Fibroblast of skin of left quadriceps (primary cell): ENCODE results near the gene RAI1.

Experiments
- DNase-seq, 2 experiments: peaks; one replicate each; pipeline ENCODE4 v3.0.0-alpha.2; 2013; ENCODE audit warnings: low read depth in 2 of 2

The RAI1 gene

DNA sequence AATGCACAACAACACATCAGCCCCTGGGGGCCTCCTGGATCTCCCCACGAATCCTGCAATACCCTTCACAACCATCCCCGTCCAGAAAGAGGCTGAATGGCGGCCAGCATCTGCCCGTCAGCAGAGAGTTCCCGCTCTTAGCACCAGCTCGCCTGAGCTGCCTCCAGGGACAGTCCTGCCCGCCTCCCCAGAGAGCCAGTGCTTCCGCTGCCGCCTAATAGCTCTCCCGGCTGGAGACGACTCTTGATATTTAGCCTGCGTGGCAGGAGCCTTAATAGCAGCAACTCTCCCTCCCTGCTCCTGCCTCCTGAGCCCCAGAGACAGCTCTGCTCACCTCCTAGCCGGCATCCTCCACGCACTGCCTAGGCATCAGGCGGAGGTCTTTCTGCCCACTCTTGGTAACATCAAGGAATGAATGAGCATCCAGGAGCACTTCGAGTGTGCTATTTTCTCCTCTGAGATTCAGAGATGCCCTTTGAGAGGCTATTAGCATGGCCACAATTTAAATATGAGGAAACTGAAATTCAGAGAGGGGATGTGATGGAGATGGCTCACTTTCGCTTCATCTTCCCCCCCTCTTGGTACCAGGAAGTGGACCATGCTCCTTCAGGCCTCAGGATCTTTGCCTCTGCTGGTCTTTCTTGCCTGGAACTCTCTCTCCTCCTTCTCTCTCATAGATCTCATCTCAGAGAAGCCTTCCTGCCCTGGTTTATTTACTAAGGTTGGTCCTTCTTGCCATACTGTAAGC is 67.9 kb downstream of the RAI1 start:
- DNase-seq = no peak

DNA sequence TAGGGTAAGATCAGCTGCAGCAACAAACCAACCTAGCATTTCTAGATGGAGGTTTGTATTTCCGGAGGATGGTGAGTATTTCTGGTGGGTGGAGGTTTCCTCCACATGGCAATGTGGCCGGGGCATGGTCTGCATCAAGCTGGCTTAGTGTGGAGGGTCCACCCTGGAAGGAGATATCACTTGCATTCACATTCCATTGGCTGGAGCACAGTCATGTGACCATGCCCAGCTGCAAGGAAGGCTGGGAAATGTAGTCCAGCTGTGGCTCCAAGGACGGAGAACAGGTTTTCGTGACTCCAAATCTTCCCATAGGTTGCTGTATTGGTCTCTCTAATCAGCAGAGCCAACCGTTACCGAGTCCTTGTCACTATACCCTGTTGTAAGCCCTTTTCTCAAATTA is 68.7 kb downstream of the RAI1 start:
- DNase-seq = no peak

DNA sequence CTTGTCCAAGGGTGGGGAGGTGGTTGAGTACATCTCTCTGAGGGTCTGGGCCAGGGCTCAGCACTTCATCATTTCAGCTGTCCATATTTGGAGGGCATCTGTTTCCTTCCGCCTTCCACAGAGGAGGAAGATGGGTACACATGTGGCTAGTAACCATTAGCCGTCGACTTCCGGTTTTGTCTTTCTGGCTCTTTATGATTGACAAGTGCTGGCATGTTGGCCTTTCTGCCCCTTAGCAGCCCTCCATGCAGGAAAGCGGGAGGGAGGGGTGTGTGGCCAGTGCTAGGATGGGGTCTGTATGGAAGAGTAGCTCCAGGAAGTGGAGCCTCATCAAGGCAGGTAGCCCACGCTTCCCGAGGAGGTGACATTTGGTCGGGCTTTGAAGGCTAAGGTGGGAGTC is 69.6 kb downstream of the RAI1 start:
- no peak for DNase-seq

DNA sequence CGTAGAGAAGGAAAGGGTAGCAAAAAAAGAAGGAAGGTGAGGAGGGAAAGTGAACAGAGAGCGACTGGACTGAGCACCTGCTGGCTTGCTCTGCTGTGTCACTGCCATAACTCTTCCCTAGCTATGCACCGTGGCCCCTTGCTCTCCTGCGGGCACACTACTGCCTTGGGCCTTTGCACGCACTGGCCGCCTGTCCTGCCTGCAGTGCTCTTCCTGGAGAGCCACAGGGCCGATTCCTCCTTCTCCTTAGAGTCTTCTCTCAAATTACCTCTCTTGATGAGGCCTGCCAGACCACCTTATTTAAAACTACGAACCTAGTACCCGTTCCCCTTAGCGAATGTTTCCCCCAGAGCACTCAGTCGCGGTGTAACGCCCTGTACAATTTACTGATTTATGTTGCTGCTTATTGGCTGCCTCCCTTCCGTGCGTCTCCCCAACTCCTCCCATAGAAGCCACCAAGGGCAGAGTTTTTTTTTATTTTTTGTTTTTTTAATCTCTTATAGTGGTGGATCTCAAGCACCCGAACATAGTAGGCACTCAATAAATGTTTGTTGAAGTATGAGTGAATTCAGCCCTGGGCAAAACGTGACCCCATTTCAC is 70.3 kb downstream of the RAI1 start:
- DNase-seq = no peak

DNA sequence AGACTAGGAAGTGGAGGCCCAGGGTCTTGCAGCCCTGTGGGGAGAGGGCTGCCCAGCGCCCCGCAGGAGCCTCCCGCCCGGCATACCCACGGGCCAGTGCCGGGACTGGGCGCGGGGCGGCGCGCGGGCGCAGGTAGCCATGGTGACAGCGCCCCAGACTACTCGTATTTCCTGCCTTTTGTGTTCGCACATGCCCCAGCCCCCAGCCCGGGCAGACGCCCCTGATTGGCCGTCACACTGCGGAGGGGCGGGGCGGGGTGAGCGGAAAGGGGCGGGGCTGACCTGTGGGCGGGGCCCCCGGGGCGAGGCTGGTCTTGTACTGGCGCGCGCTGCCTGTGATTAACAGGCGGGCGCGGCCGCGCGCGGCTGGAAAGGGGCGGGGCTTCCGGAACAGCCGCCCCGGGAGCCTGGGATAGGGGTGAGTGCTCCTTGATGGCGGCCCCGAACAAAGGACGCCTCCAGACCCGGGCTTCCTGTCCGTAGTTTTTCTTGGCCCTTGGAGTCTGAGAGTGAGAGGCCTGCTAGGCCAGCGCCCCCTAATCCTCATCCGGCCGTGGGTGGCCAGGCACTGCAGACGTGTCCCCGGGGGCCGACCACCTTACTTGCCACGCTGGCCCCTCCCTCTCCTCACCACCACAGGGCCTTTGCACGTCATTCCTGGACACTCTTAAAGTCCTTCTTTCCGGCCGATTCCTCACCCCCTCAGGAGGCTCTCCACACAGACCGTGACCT is 71.0 kb downstream of the RAI1 start:
- DNase-seq = peak; percentile 89 to 90

DNA sequence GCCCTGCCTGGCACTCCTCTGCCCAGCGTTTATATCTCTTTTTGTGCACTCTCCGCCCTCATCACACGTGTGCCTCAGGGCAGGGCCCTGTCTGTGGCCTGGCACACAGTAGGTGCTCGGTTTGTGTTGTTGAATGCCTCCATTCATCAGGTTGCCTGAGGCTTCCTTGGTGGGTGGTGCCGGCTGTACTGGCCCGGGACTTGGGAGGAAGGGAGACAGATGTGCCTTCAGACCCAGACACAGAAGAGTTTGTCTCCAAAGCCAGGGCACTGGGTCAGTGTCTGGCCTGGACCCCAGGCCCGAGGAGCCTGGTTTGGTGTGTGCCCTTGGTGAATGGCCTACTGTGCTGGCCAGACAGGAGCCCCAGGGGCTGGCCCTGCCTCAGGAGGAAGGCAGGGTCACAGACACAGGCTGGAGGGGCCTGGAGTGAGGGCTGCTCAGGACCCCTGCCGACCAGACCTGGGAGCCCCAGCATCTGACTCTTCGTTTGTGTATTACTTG is 71.6 kb downstream of the RAI1 start:
- DNase-seq = no peak

DNA sequence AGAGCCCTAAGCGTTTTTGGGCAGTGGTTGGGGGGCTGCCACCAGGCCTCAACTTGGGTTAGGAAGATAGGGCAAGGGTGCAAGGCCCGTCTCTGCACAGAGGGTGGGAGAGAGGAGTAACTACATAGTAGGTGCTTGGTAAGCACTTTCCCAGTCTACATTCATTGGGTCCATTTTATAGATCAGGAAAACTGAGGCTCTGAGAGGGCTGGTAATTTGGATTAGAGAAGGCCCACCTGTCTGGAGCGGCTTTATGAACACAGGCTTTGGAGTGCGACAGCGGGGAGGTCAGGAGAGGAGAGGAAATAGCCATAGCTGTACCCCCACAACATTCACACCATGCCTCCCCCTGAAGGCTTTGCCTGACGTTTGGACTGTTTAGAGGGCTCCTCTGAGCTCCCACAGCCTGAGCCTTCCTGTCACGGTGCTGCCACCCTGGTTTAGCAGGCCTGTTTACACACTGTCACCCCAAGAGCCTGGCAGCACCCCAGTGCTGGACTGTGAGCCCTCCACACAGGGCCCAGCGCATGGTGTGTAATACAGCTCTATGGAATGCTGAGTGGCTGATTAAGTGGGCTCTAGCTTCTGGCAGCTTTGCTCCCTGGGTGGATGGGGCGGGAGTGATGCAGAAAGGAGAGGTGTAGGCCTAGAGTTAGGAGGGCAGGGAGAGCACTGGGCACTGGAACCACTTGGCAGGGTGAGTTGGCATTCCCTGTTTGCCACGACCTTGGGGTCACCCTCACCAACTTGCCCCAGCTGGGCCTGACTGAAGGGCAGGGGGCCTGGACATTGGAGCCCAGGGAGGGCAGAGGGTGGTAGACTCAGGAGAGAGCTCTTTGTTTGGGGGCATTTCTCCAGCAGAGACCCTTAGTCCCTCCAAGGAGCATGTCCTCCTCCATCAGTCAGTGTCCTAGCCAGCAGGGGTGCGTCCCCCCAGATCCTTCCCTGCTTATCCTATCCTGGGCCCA is 73.7 kb downstream of the RAI1 start:
- DNase-seq = no peak

DNA sequence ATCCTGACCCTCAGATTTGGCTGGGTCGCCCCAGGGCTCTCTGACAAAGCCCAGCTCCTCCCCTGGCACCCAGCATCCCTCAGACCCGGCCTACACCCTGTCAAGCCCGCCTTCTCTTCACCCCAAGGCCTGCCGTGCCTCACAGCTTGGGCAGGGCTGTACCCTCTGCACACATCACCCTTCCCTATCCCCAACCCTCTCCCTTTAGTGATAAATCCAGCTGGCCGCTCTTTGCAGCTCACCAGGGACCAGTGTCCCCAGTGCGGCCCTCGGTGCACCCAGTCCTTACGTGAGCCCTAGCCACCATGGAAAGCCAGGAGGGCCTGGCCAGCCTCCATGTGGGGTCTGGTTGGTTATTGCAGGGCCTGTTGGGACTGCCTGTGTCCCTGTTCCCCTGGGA is 74.5 kb downstream of the RAI1 start:
- no peak for DNase-seq

DNA sequence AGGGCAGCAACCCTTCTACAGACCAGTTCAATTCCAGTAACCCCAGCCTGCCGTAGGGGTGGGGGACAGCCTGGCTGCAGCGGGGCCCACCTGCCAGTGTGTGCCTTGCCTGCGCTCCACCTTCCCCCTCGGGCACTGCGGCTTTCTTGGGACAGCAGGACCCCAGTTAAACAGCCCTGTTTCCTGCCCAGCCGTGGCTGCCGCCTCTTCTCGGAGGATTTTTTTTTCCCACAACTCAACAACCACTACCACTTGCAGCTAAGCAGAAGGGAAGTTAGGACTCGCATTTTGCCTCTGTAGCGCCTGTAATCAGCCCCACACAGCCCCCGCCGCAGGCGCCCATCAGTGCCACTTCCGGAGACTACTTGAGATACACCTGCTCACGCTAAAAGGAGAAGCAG is 76.1 kb downstream of the RAI1 start:
- DNase-seq = no peak

DNA sequence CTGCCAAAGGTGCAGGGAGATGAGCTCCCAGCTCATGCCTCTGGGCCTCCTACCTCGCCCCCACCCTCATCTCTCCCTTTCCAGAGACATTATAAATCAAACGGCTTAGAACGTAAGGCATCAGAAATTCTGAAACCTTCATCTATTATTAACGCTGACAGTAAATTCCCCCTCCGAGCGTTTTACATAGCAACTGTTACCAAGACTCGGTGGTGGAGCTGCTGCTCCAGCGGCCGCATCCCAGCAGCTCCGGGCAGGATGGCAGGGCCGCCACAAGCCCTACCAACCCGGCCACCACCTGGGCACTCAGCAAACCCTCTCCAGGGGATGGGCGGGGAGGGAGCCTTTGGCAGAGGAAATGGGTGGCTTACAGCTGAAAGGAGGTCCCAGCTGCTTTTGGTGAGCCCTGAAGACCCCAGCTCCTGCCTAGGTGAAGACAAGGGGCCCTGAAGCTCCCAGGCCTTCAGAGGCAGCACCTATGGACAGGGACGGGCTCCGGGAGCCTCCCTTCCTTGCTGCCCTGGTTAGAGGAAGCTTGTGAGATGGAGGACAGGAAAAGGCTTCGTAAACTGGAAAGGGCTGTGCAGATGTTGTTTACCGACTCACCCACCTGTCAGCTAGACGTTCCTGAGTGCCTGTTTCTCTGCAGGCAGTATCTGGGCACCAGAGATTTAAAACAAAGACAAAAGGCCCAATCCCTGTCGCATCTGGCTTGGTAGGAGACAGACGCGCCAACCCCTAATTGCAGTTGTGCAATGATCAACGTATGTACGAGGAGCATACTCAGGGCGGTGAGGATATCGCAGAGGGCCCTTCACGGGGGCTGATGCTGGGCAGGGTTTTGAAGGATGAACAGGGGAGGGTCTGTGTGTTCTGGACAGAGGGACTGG is 76.9 kb downstream of the RAI1 start:
- no peak for DNase-seq

DNA sequence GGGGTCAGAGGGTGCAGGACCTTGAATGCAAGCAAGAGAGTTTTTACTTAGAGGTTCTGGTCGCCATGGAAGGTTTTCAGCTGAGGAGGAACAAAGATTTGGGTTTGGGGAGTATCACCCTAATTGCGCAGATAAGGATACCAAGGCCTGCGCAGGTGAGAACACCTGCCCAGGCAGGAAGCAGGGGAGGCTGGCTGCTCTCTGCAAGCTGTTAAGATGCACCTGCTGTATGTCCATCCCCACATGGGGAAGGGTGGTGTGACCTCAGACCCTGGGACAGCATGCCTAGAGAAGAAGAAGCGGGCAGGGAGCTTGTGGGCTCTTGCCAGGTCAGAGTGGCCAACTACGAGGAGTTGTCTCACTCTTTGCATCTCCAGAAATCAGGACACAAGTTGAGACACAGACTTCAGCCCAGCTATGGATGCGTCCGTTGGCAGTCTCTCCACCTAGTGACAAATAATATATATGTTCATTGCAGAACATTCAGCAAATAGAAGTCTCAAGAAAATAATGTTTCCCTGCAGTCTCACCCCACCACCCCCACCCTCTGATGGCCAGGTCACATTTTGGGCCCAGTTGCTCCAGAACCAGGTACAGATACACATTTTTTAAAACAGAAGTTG is 77.8 kb downstream of the RAI1 start:
- no peak for DNase-seq

DNA sequence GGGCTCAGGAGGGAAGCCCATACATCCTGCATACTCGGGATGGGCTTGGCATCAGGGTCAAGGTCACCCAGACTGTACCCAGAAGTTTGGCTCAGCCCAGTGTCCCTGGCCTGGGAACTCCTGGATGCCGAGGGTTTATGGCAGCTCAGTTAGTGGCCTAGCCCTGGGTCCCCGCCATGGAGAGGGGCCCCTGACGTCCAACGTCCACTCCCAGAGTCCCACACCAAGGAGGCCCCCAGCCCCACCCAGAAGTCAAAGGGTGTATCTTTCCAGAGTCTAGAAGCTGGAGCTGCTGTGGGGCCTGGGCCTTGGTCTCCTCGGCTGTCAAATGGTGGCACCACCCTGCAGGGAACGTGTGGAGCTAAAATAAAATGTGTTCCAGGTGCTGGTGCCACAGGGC is 79.1 kb downstream of the RAI1 start:
- no peak for DNase-seq

DNA sequence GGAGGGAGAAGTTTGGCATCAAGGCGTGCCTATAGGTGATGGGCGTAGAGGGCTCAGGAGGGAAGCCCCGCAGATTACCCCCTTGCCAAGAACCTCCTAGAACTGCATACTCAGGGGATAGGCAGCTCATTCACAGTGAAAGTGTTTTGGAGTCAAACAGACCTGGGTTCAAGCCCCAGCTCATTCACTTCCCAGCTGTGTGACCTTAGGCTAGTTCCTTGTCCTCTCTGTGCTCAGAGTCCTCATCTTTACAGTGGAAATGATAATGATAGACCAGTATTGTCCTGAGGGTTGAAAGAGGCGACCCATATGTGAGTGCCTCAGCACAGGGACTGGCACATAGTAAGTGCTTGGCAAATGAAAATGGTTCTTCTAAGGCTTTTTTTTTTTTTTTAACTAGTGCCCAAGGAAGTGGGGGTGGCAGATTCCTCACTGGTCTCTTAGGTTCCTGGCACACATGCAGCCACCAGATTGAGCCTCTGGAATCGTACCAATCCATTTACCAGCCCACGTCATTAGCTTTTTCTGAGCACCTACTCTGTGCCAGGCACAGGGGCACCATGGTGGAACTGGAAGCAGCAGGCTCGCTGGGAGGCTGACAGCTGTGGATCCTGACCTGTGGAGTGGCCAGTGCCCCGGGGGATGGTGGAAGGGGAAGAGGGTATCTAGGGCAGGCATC is 79.8 kb downstream of the RAI1 start:
- DNase-seq = no peak

DNA sequence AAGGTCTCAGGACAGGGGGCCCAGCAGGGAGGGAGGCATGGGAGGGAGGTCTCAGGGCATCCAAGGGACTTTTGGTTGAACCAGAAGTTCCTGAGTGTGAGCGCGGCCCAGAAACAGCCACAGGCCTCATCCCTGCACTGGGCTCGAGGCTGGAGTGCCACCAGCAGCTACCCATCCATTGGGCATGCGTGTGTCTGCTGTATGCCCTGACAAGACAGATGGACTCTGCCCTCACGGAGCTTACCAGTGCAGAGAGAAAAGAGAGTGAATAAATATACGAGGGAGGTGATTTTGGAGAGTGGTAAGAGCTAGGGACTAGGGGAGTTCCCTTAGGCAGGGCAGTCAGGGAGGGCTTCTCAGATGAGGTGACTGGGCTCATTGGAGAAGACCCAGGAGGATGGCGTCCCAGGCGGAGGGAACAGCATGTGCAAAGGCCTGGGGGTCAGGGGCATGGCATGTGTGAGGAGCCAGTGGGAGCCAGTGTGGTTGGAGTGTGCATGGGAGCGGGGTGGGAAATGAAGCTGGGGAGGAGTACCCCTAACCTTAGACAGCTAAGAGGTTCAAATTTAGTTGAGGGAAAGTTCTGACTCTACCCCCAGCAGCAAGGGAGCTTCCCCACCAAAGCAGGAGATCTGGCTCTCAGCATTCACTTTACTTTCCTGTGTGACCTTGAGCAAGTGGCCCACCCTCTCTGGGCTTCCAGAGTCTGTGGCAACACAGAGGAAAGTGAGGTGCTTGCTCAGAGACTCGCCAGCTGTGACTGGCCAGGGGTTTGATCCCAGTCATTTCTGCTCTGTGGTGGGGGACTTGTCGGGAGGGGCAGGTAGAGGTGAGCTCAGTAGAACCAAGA is 80.9 kb downstream of the RAI1 start:
- DNase-seq = no peak

DNA sequence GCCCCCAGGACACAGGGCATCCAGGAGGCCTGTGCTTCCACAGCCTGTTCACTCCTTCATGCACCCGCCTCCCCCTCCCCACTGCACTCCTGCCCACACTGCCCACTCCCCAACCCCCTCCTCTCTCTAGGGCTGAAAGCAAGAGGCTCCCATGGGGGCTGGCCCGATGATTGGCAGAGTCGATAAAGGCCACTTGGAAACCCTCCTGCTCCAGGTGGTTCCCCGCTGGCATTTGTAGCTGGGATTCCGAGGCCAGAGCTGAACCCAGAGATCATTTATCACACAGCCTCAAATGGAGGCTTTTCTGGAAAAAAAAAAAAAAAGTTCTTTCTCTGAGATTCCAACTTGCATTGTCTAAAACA is 81.5 kb downstream of the RAI1 start:
- no peak for DNase-seq

DNA sequence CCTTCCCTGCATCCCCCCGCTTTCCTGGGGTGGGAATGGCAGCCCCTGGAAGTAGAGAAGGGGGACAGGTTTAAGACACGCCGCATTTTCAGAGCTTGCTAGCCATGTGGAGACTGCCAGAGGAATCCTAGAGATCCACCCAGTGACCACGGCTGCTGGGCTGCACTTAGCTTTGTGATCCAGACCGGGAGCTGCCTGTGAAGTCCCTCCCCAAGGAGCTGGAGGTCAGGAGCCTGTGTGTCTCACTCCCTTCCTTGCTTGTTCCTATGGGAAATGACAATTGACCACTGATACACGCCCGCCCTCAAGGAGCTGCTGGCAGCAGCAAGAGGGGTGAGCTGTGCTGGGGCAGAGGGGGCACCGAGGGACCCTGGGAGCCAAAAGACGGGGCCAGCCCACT is 81.9 kb downstream of the RAI1 start:
- DNase-seq = no peak

DNA sequence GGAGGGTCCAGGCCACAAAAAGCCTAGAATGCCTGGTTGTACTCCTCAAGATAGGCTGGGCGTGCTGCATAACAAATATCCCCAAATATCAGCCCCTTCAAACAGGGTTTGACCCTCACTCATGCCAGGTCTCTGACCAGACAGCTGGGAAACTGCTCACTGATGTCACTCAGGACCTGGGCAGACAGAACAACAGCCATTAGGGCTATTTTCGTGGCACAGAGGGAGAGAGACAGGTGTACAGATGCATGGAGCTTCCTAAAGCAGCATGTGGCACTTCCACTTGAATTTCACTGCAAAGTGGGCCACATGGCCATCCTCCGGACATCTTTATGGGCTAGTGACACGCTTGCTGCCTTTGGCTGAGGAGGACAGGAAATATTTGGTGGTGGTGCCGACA is 82.5 kb downstream of the RAI1 start:
- DNase-seq = no peak

DNA sequence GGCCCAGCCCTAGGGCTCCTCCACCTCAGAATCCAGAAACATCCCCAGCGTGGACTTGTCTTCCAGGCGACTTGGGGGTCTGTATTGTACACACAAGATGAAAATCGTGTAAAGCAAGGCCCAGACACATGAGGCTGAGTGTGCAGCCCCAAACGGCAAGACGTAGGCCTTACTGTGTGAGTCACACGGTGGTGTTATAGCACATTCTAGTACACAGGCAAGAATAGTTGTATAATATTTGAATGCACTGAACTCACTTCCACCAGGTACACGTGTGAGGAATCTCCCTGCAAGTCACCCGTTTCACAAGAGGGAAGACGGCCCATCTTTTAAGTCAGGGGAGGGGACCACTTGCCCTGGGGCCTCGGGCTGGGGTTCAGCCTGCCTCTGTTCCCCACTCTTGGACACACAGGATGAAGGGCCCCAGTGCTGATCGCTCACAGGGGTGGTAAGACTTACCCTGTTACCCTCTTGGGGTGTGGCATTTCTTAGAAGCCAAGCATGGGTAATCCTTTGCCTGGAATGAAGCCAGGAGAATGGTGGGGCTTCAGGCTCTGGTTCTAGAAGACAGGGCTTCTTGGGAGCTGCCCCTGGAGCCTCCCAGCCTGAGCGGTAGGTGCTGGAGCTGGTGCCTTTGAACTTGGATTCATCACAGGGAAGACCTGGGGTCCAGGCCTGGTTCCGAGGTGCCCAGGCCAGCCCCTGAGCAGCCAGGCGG is 84.3 kb downstream of the RAI1 start:
- no peak for DNase-seq
